HEK293 (cell line): ENCODE data around the gene HUNK.

Experiments used
- ATF2 ChIP-seq: fragments of 450-650 bp; formaldehyde crosslinking; IDR thresholded peaks from 2 replicates; pipeline ENCODE4 v1.5.1; 2016; ENCODE audit warnings: missing biosample characterization, missing genetic modification characterization, low read depth
- PATZ1 ChIP-seq: fragments of 450-650 bp; formaldehyde crosslinking; IDR thresholded peaks from 2 replicates; pipeline ENCODE4 v1.5.1; 2016; ENCODE audit warnings: missing biosample characterization, missing genetic modification characterization
- SP3 ChIP-seq: fragments of 450-650 bp; formaldehyde crosslinking; IDR thresholded peaks from 2 replicates; pipeline ENCODE4 v1.5.1; 2016; ENCODE audit warnings: missing biosample characterization, missing genetic modification characterization
- ZNF169 ChIP-seq: fragments of 450-650 bp; formaldehyde crosslinking; IDR thresholded peaks from 2 replicates; pipeline ENCODE4 v1.5.1; 2016; ENCODE audit warnings: missing biosample characterization, missing genetic modification characterization
- ZNF2 ChIP-seq: fragments of 450-650 bp; formaldehyde crosslinking; IDR thresholded peaks from 2 replicates; pipeline ENCODE4 v1.5.1; 2016; ENCODE audit warnings: missing biosample characterization, missing genetic modification characterization
- ZNF274 ChIP-seq, 2 experiments: fragments of 200-500 bp in 1 of 2; fragments of 450-650 bp in 1 of 2; sonication (Bioruptor generic) in 1 of 2; formaldehyde crosslinking in 1 of 2; IDR thresholded peaks; 2 replicates each; pipeline versions ENCODE4 v1.5.1 to v1.6.1; 2014 to 2016; ENCODE audit warnings: borderline replicate concordance in 1 of 2, inconsistent platforms in 1 of 2, low read length in 1 of 2, missing biosample characterization in 1 of 2, missing genetic modification characterization in 1 of 2
- ZNF394 ChIP-seq: fragments of 450-650 bp; formaldehyde crosslinking; IDR thresholded peaks from 2 replicates; pipeline ENCODE4 v1.5.1; 2016; ENCODE audit warnings: missing biosample characterization, missing genetic modification characterization, mild to moderate bottlenecking, moderate library complexity, borderline replicate concordance
- ZNF585B ChIP-seq: fragments of 450-650 bp; formaldehyde crosslinking; IDR thresholded peaks from 2 replicates; pipeline ENCODE4 v1.5.1; 2016; ENCODE audit warnings: missing biosample characterization, missing genetic modification characterization
- ZNF654 ChIP-seq: fragments of 450-650 bp; formaldehyde crosslinking; IDR thresholded peaks from 2 replicates; pipeline ENCODE4 v1.5.1; 2016; ENCODE audit warnings: low read depth, missing biosample characterization, missing genetic modification characterization
- ZNF776 ChIP-seq: fragments of 450-650 bp; formaldehyde crosslinking; IDR thresholded peaks from 2 replicates; pipeline ENCODE4 v1.5.0; 2017; ENCODE audit warnings: missing biosample characterization, missing genetic modification characterization, borderline replicate concordance
- ZSCAN5A ChIP-seq: fragments of 450-650 bp; formaldehyde crosslinking; IDR thresholded peaks from 2 replicates; pipeline ENCODE4 v1.5.1; 2016; ENCODE audit warnings: missing biosample characterization, missing genetic modification characterization
- TF ChIP-seq, protein P1 (sequence below): fragments of 450-650 bp; formaldehyde crosslinking; IDR thresholded peaks from 2 replicates; pipeline ENCODE4 v1.5.1; 2016; ENCODE audit warnings: missing biosample characterization, missing genetic modification characterization
- TF ChIP-seq, protein P2 (sequence below): fragments of 450-650 bp; formaldehyde crosslinking; IDR thresholded peaks from 2 replicates; pipeline ENCODE4 v1.5.1; 2016; ENCODE audit warnings: missing biosample characterization, missing genetic modification characterization
- TF ChIP-seq, protein P3 (sequence below): fragments of 450-650 bp; formaldehyde crosslinking; IDR thresholded peaks from 2 replicates; pipeline ENCODE4 v1.5.1; 2017; ENCODE audit warnings: missing biosample characterization, mild to moderate bottlenecking, missing genetic modification characterization, moderate library complexity

DNA sequence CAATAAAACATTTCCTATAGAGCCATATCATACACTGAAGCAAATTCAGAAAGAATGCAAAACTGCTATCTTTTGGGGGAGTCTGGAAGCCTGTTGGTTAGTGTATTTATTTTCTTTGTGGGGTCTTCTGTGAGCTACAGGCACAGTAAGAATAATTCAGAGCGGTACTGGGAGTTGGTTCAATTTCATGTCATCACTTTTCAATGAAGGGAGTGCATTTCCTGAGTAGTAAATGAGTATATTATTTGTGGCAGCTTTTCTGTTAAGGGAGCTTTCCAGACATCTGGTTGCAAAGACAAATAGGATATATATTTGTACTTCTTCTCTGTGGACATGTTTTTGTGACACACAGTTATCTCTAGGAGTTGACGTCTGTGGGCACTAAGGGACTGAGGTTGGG is 130.6 kb downstream of the HUNK start:
- TF ChIP-seq ZNF274 (IDR thresholded peaks at IDR 0.05; ENCODE audit: low read length) (no peak), ZNF274 (tag by site-specific recombination; IDR thresholded peaks at IDR 0.05; ENCODE audit: borderline replicate concordance) (no peak), ZNF654 (tag by site-specific recombination) (no peak), PATZ1 (tag by site-specific recombination) (no peak), SP3 (tag by site-specific recombination) (no peak), ZNF394 (tag by site-specific recombination) (no peak), ZNF2 (tag by site-specific recombination) (no peak), ZSCAN5A (tag by site-specific recombination) (no peak), ZNF776 (tag by site-specific recombination) (no peak), ZNF585B (tag by site-specific recombination) (no peak), ATF2 (no peak), ZNF169 (tag by site-specific recombination) (no peak)
- TF ChIP-seq, protein P1, sequence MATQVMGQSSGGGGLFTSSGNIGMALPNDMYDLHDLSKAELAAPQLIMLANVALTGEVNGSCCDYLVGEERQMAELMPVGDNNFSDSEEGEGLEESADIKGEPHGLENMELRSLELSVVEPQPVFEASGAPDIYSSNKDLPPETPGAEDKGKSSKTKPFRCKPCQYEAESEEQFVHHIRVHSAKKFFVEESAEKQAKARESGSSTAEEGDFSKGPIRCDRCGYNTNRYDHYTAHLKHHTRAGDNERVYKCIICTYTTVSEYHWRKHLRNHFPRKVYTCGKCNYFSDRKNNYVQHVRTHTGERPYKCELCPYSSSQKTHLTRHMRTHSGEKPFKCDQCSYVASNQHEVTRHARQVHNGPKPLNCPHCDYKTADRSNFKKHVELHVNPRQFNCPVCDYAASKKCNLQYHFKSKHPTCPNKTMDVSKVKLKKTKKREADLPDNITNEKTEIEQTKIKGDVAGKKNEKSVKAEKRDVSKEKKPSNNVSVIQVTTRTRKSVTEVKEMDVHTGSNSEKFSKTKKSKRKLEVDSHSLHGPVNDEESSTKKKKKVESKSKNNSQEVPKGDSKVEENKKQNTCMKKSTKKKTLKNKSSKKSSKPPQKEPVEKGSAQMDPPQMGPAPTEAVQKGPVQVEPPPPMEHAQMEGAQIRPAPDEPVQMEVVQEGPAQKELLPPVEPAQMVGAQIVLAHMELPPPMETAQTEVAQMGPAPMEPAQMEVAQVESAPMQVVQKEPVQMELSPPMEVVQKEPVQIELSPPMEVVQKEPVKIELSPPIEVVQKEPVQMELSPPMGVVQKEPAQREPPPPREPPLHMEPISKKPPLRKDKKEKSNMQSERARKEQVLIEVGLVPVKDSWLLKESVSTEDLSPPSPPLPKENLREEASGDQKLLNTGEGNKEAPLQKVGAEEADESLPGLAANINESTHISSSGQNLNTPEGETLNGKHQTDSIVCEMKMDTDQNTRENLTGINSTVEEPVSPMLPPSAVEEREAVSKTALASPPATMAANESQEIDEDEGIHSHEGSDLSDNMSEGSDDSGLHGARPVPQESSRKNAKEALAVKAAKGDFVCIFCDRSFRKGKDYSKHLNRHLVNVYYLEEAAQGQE (tag by site-specific recombination) = no peak
- TF ChIP-seq, protein P2, sequence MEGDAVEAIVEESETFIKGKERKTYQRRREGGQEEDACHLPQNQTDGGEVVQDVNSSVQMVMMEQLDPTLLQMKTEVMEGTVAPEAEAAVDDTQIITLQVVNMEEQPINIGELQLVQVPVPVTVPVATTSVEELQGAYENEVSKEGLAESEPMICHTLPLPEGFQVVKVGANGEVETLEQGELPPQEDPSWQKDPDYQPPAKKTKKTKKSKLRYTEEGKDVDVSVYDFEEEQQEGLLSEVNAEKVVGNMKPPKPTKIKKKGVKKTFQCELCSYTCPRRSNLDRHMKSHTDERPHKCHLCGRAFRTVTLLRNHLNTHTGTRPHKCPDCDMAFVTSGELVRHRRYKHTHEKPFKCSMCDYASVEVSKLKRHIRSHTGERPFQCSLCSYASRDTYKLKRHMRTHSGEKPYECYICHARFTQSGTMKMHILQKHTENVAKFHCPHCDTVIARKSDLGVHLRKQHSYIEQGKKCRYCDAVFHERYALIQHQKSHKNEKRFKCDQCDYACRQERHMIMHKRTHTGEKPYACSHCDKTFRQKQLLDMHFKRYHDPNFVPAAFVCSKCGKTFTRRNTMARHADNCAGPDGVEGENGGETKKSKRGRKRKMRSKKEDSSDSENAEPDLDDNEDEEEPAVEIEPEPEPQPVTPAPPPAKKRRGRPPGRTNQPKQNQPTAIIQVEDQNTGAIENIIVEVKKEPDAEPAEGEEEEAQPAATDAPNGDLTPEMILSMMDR (tag by site-specific recombination) = no peak
- TF ChIP-seq, protein P3, sequence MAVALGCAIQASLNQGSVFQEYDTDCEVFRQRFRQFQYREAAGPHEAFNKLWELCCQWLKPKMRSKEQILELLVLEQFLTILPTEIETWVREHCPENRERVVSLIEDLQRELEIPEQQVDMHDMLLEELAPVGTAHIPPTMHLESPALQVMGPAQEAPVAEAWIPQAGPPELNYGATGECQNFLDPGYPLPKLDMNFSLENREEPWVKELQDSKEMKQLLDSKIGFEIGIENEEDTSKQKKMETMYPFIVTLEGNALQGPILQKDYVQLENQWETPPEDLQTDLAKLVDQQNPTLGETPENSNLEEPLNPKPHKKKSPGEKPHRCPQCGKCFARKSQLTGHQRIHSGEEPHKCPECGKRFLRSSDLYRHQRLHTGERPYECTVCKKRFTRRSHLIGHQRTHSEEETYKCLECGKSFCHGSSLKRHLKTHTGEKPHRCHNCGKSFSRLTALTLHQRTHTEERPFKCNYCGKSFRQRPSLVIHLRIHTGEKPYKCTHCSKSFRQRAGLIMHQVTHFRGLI (tag by site-specific recombination) = no peak
